Tibial nerve (tissue), 4 donors: ENCODE results near the gene PARD3B. TPM values are rescaled to one million over a fixed set of nuclear protein-coding genes. Genes with fewer than 3 reads are reported as not detected.

Experiments
- DNase-seq, 2 donors: peaks; one replicate each; pipeline ENCODE4 v3.0.0-alpha.2; 2019; ENCODE audit warnings: low spot score in 2 of 2
- H3K27ac ChIP-seq, 4 donors: fragments of 200-600 bp; sonication (generic) in 3 of 4; one replicate each; pipeline ENCODE4 v1.5.1; 2017 to 2019; ENCODE audit warnings: mild to moderate bottlenecking in 1 of 4
- H3K27me3 ChIP-seq, 2 donors: fragments of 200-600 bp; sonication (generic) in 1 of 2; one replicate each; pipeline versions ENCODE4 v1.5.1 to v1.6.0; 2017 to 2019
- H3K36me3 ChIP-seq, 3 donors: fragments of 200-600 bp; sonication (generic); one replicate each; pipeline ENCODE4 v1.5.1; 2018 to 2019
- H3K4me1 ChIP-seq, 4 donors: fragments of 200-600 bp; sonication (generic) in 3 of 4; one replicate each; pipeline ENCODE4 v1.5.1; 2017 to 2019
- H3K4me3 ChIP-seq, 4 donors: fragments of 200-600 bp; sonication (generic) in 3 of 4; one replicate each; pipeline ENCODE4 v1.5.1; 2017 to 2019; ENCODE audit warnings: mild to moderate bottlenecking in 1 of 4, moderate library complexity in 1 of 4
- H3K9me3 ChIP-seq, 4 donors: fragments of 200-600 bp; sonication (generic) in 3 of 4; one replicate each; pipeline ENCODE4 v1.5.1; 2017 to 2019
- CTCF ChIP-seq, 5 experiments: fragments of 200-600 bp in 3 of 5; fragments of 450-650 bp in 2 of 5; sonication (generic) in 3 of 5; IDR thresholded peaks; one replicate each; pipeline ENCODE4 v1.5.1; 2016 to 2019; ENCODE audit warnings: antibody characterized with exemption in 5 of 5, mild to moderate bottlenecking in 3 of 5, moderate library complexity in 2 of 5
- EP300 ChIP-seq, 2 donors: sonication (generic); formaldehyde crosslinking; IDR thresholded peaks; one replicate each; pipeline ENCODE4 v1.6.1; 2017; ENCODE audit warnings: antibody characterized with exemption in 2 of 2, mild to moderate bottlenecking in 1 of 2
- POLR2A ChIP-seq, 2 donors: fragments of 450-650 bp; IDR thresholded peaks; one replicate each; pipeline ENCODE4 v1.6.1; 2017; ENCODE audit warnings: antibody characterized with exemption in 2 of 2, mild to moderate bottlenecking in 2 of 2, moderate library complexity in 2 of 2
- WGBS, 2 donors: methylation state at CpG; one replicate each; pipeline ENCODE4 v1.1.5; 2018; 5-methylcytosine and 5-hydroxymethylcytosine counted together
- total RNA-seq, 4 donors: library from RNA; depleted of rRNA; stranded (reverse); fragments of >200 nt; gene quantifications; one replicate each; pipeline ENCODE4 v1.1.0, GENCODE V29; 2016

The PARD3B gene
- total RNA-seq, 4 donors from 2014 or later = 47.4 to 101 (median 64.8) TPM

- no peak overlapping the region for H3K27ac ChIP-seq
- no peaks in the 10 kb centered on the region for H3K36me3 ChIP-seq
- H3K4me1 ChIP-seq = peaks cover 0 to 6% (median 0%) of the 10 kb centered on the region in 4 donors
- no peak for DNase-seq
- no peaks in the 10 kb centered on the region for H3K9me3 ChIP-seq
- TF ChIP-seq EP300 (IDR thresholded peaks at IDR 0.05) (no peak), CTCF (IDR thresholded peaks at IDR 0.05) (no peak)
- no peak overlapping the region for H3K4me3 ChIP-seq
- no peaks in the 10 kb centered on the region for H3K27me3 ChIP-seq
Measured at GRCh38 chr2:204931562-204931961, 386.3 kb downstream of the PARD3B start.

GRCh38 chr2:204933735-204934374 lies 388.6 kb downstream of the PARD3B start:
- peaks cover 0 to 6% (median 0%) of the 10 kb centered on the region in 4 donors for H3K4me1 ChIP-seq
- no peak overlapping the region for H3K4me3 ChIP-seq
- no peaks in the 10 kb centered on the region for H3K36me3 ChIP-seq
- 66 to 85% methylated on average over 1 of the region's 1 CpG for WGBS, 2 donors
- H3K27ac ChIP-seq = no peak overlapping the region
- no peak for DNase-seq
- H3K9me3 ChIP-seq = no peaks in the 10 kb centered on the region
- H3K27me3 ChIP-seq = no peaks in the 10 kb centered on the region
- no peak for TF ChIP-seq POLR2A (IDR thresholded peaks at IDR 0.05)

- TF ChIP-seq POLR2A (IDR thresholded peaks at IDR 0.05) (no peak), EP300 (IDR thresholded peaks at IDR 0.05) (no peak), CTCF (IDR thresholded peaks at IDR 0.05) (no peak)
- no peaks in the 10 kb centered on the region for H3K27me3 ChIP-seq
- H3K4me1 ChIP-seq = peaks cover 0 to 13% (median 0%) of the 10 kb centered on the region in 4 donors
- H3K36me3 ChIP-seq = no peaks in the 10 kb centered on the region
- no peak overlapping the region for H3K27ac ChIP-seq
- 90 to 97% methylated on average over 3 of the region's 3 CpGs for WGBS, 2 donors
- H3K9me3 ChIP-seq = peaks cover 0 to 14% (median 0%) of the 10 kb centered on the region in 4 donors
- DNase-seq = no peak
- no peak overlapping the region for H3K4me3 ChIP-seq
Measured at GRCh38 chr2:204944927-204945326, 399.7 kb downstream of the PARD3B start.

- H3K4me1 ChIP-seq = peaks cover 0 to 13% (median 0%) of the 10 kb centered on the region in 4 donors
- H3K36me3 ChIP-seq = no peaks in the 10 kb centered on the region
- TF ChIP-seq CTCF (IDR thresholded peaks at IDR 0.05) (no peak), POLR2A (IDR thresholded peaks at IDR 0.05) (no peak), EP300 (IDR thresholded peaks at IDR 0.05) (no peak)
- H3K27ac ChIP-seq = no peak overlapping the region
- no peak overlapping the region for H3K4me3 ChIP-seq
- peaks cover 0 to 14% (median 0%) of the 10 kb centered on the region in 4 donors for H3K9me3 ChIP-seq
- DNase-seq = no peak
- H3K27me3 ChIP-seq = no peaks in the 10 kb centered on the region
- 90 to 93% methylated on average over 2 of the region's 2 CpGs for WGBS, 2 donors
Measured at GRCh38 chr2:204945376-204945775, 400.1 kb downstream of the PARD3B start.

- Histone ChIP-seq H3K4me1 (peaks cover 0 to 13% (median 0%) of the 10 kb centered on the region in 4 donors), H3K9me3 (peaks cover 0 to 14% (median 0%) of the 10 kb centered on the region in 4 donors), H3K4me3 (no peak overlapping the region), H3K36me3 (no peaks in the 10 kb centered on the region), H3K27ac (no peak overlapping the region), H3K27me3 (no peaks in the 10 kb centered on the region)
- TF ChIP-seq EP300 (IDR thresholded peaks at IDR 0.05) = no peak
- no peak for TF ChIP-seq POLR2A (IDR thresholded peaks at IDR 0.05)
- no peak for TF ChIP-seq CTCF (IDR thresholded peaks at IDR 0.05)
- WGBS, 2 donors = 96 to 98% methylated on average over 2 of the region's 2 CpGs
- no peak for DNase-seq
Measured at GRCh38 chr2:204946892-204947291, 401.6 kb downstream of the PARD3B start.
